T-helper 2 cell (primary cell): ENCODE results near the gene ATXN1L.
A peak's percentile ranks its signal among the peaks of the same experiment; 100 is the strongest.
"Not testable (repeated sequence)": the region's sequence is repeated elsewhere in the genome, so short reads cannot be mapped to it uniquely, and the experiment has no call there.

ENCODE experiments used
- DNase-seq, 5 experiments: peaks; one replicate each; pipeline versions ENCODE4 v3.0.0 to v3.0.0-alpha.2; 2012 to 2022

ATXN1L gene

DNA sequence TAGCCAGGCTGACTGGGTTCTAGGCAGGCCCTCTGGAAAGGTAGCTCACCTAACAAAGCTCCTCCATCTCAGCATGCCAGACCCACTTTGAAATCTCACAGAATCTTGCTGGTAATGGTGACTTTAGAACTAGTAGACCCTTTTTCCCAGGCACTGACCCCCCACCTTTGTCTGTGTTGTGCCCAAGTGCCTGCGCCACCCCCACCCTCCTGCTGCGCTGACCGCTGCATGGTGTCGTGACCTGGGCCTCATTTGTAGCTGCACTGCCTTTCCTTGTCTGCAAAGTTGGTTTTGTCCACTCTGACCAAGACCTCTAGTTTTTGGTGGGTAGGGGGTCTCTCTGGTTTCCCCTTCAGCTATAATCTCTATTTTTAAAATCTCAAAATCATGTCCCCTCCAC lies 6.8 kb downstream of the ATXN1L start:
- DNase-seq, result no peak

DNA sequence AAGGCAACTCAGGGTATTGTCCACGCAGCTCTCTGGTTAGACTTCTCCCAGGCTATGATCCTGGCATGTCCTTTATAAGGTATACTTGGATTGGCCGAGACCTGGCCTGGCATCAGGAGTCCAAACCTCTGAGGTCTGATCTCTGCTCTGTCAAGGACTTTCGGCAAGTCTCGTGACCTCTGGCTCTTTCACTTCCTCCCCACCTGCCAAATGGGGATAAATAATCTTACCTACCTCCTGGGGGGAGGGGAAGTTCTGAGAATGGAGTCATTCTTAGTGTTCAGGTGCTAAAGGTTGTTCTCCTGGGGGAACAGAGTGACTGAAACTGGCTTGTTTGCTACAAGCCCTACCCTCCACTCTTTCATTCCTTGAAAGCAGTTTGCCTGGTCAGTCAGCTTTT lies 7.6 kb downstream of the ATXN1L start:
- DNase-seq, result no peak

DNA sequence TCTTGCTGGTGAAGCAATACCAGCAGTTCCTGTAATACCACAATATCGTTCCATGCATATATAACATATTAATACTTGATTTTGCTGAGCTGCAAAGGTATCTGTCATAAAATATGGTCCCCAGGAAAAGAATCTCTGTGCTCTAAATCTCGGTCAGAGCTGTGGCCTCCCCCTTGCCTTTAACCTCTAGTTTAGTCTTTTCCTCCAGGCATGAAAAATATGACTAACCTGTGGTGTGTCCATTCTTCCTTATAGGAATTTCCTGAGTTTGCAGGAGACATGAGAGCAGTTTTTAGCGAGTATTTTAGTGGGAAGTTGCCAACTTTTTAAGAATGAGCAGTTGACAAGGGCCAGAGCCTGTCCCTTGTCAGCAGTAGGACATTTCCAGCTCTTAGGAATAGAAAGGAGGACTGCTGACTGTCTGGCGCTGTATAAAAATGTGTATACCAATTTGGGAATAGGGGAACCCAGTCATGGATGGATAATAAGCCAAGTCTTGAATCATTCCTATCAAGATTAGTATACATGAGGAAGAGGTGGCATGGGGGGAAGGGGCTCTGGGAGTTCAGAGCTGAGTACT lies 8.7 kb downstream of the ATXN1L start:
- DNase-seq, result no peak

DNA sequence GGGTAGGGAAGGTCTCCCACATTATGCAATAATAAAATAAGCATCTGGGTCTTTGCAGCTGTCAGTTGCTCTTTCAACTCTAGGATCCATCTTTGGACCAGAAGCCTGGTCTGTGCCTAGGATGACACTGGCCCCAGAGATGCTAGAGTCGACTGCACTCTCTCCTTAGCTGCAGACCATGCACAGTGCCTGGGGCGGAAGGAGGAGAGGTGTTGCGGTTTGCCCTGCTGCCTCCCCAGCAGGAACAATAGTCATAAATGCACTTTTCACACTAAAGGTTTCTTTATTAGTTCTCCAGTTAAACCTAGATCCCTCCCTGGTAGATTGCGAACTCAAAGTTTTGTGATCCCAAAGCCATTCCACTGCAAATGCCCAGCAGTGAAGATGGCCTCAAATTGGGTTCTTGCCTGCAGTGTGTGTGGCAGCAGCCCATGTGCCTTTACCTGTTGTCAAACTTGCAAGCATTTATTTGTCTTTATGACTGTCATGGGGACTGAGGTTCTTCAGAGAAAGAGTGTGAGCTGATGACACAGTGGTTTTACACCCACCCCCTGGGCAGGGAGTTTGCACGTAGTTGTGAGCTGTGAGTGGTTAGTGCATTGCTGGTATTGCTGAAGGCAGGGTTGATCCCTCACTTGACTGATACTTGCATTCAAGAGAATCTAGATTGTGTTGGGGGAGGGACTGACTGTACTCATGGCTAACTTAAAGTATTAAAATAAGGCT lies 10.3 kb downstream of the ATXN1L start:
- DNase-seq, result peak in 2 of 5 experiments; percentile 49 to 81

DNA sequence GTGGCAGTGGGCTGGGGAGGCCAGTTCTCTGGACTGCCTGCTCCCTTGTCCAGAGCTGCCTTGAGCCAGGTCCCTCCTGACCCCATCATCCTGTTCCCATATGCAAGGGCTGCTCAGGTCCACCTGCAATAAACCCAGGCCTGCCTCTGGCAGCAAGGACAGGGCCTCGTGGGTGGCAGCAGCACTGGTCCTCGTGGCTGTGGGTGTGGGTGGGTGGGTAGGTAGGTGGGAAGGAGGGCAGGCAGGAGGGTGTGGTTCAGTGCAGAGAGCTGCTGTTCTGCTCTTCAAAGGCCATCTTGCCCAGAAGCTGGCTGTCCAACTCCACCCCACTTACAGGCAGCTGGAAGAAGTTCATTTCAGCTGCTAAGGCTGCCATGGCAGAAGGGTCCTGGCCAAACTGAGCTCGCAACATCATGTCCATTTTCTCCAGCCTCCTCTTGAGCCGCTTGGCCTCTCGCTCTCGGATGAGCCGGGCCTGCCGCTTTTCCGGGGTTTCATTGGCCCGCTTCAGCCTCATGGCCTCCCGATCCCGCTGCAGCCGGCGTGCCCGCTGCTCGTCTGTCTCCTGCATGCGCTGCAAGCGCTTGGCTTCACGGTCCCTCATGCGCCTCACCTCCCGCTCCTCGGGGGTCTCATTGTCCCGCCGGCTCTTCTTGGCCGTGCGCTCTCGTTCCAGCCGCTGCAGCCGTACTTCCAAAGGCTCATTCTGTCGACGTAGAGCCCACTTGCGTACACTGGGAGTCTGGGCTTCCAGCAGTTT lies 14.2 kb downstream of the ATXN1L start:
- DNase-seq, result no peak

DNA sequence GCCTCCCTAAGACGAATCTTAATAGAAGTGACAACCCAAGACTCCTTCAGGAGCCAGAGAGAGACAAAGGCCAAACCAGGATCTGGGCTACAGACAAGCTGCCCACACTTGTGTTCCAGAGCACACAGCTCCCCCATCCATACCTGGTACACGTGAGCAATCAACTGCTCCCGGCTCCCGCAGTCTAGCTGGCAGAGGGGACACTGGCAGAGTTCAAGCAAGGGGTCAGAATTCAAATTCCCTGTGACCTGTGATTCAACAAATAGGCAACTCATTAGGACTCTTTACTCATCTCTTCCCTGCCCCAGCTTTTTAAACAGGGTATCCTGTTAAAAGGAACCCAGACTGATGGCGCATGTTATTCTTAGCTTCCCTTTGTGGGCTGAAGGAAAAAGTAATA lies 18.2 kb downstream of the ATXN1L start:
- DNase-seq, result no peak

DNA sequence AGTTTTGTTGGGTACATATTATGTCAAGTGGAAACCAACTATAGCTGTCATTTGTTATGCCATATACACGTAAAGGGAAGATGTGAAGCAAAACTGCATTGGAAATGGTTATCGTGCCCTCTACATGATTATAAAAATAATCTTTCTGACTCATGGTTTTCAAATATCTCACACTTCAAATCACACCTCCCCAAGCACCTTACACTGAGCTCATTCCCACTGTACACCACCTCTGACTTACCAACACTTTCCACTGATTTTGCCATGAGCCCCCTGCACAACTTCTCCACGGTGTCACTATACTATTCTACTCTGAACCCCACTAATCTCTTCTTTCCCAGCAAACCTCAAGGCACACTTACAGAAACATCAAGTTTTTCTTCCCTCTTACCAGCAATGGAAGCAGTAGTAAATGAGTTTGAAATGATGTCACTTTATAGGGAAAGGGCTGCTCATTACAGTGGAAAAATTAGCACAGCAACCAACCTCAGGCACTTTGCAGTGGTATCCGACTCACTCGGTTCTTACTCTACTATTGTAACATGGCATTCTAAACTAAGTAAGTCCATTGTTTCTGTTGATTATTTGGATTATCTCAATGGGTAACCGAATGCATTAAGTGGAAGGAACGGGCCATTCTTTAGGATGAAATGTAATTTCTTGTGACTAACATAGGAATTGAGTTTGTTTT lies 19.5 kb downstream of the ATXN1L start:
- DNase-seq, result no peak

DNA sequence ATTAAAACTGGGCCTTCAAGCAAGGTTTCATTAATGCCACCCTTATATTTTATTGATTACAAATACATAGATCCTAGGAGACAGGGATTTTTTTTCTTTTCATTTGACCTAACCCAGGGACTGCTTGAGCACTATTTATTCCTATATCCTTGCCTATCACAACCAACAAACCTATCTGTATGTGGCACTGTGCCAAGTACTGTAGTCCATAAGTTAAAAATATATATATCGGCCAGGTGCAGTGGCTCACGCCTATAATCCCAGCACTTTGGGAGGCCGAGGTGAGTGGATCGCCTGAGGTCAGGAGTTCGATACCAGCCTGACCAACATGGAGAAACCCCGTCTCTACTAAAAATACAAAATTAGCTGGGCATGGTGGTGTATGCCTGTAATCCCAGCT lies 21.4 kb downstream of the ATXN1L start:
- not testable (repeated sequence) for DNase-seq

DNA sequence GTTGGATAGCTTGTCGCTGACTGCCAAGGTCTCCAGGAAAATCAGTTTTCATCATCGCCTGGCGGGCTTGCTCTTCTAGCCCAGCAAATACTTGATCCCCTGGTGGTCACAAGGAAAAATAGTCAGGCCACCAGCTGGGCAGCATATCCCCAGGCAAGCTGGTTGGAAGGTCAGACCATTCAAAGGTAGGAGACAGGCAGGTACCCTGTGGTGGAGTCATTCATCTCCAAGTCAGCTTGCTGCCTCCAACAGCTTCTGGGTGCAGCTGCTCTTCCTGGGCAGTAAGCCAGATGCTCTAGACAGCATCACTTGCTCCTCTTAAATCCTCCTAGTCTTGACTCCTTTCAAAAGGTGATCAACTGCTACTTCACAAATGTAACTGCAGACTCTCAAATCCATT lies 22.2 kb downstream of the ATXN1L start:
- no peak for DNase-seq

DNA sequence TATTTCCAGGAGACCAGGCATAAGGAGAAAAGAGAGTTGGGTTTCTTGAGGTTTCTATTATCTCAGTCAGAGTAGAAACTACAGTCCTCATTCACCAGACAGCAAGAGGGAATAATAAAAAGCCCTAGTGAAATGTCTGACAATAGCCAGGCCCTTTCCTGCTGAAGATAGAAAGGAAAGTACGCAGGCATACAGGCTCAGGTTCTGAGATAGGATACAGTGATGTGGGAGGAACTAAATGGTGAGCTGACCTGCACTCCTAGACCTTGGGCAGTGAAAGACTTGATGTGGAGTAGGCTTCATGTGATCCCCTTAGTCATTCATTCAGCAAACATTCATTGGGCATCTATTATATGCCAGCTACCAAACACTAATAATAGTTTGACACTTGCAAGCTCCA lies 23.3 kb downstream of the ATXN1L start:
- DNase-seq, result no peak

DNA sequence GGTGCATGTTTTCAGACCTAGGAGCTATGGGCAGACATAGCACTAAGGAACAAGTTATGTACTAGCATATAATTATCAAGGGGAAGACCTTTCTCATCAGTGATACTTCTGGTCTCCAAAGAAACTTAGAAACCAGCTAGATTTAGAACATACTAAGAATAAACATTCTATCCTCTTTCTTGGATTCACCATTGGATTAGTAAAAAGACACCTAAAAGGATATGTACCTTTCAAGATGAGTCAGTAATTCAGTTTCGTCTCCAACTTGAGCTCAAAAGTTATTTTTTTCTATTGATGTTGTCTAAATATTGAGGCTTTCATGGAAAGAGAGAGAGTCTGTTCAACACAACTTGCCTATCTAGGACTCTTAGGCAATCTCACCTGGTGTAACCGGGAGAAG lies 25.0 kb downstream of the ATXN1L start:
- DNase-seq, result no peak

DNA sequence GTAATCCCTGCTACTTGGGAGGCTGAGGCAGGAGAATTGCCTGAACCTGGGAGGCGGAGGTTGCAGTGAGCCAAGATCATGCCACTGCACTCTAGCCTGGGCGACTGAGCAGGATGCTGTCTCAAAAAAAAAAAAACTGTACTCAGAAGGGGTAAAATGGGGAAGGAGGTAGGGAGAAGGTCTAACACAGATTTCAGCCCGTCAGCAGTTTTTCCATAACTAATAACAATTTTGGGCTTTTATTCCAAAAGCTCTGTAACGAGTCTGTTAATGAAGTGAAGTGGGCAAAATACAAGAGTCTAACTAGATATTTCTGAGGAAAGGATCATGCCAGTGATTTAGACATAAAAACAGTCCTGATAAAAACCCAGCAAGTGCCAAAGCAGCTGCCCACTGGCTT lies 27.4 kb downstream of the ATXN1L start:
- no peak for DNase-seq

DNA sequence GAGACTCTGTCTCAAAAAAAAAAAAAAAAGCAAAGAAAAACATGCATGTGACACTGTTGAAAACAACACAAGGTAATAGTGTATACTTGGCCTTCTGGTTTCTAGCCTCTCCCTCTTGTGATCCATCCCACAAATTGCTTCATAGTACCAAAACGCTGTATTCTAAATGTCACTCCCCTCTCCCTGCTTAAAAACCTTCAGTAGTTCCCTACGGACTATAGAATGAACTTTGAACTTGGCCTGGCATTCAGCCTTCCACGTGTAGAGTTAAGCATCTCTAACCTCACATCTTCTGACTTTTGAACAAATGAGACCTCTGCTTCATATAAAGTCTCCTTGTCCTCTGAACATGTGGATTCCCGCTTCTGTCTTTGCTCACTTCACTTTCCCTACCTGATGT lies 33.1 kb downstream of the ATXN1L start:
- DNase-seq, result no peak

DNA sequence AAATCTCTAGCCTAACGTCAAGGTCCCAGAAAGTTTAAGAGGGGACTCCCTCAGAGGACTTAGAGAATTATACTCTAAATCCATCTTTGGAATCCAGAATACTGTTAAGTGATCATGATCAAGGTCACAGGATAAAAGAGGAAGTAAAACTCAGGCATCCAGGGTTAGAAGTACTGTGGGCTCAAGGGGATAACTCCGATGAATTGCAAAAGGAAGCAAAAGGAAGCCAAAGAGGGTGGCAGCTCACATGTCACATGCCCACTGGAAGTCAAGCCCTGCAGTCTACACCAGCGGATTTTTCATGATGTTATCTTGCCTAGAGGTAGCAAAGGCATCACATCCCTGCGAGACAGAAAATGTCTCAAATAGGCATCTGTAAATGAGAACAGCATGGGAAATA lies 34.4 kb downstream of the ATXN1L start:
- peak in 1 of 5 experiments; percentile 7 for DNase-seq

DNA sequence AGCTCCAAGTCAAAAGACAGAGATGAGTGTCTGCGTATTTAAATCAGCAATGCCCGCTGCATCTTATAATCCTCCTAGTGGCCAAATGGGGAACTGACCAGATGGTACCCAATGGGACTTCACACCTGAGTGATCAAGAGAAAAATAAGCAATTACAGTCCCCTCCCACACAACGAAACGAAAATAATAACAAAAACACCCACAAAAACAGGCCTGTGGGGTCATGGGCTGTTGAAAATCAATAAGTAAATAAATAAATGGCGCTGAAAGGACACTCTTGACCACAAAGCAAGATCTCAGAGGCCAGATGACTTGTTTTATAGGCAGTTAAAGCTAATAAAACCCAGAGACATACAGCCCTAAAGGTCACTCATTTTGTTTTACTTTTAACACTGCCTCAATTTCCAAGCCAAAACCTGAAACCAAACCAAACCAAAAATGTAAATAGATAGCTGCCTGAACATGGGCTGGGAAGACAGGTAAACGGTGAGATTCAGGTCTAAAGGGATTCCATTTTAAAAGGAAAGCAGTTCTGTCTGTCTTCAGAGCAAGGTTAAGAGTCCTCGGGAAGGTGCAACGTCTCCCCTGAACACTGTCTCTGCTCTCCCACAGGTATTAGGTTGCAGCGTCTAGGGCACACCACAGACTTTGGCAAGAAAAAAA lies 36.9 kb downstream of the ATXN1L start:
- peak in 4 of 5 experiments; percentile 56 to 90 (median 66) for DNase-seq

DNA sequence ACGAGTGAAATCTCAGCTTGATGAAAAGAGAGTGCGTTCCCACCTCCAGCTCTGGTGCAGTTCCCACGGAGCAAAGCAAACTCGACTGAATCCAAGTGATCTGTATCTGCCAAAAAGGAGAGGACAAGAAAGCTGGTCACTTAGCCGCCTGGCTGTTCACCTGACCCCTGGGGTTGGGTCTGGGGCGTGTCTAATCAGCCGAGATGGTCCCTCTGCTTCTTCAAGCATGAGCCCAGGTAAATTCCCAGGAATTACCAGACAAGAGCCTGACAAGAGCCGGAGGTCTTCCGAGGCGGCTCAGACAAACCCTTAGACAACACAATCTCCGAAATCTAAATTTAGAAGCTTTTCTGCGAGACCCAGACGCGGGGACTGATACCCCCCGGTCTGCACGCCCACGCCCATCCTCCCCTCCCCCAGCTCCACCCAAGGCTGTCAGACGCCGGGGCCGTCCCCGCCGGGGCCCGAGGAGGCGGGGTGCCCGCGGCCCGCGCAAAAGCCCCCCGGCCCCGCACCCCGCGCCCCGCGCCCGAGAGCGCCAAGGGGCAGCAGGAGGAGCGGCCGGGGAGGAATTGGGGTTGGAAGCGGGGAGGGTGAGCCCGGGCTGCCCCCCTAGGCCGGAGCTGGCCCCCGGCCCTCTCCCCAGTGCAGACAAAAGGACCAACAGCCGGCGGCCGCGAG lies 37.5 kb downstream of the ATXN1L start:
- peak in 4 of 5 experiments; percentile 29 to 68 (median 42) for DNase-seq

DNA sequence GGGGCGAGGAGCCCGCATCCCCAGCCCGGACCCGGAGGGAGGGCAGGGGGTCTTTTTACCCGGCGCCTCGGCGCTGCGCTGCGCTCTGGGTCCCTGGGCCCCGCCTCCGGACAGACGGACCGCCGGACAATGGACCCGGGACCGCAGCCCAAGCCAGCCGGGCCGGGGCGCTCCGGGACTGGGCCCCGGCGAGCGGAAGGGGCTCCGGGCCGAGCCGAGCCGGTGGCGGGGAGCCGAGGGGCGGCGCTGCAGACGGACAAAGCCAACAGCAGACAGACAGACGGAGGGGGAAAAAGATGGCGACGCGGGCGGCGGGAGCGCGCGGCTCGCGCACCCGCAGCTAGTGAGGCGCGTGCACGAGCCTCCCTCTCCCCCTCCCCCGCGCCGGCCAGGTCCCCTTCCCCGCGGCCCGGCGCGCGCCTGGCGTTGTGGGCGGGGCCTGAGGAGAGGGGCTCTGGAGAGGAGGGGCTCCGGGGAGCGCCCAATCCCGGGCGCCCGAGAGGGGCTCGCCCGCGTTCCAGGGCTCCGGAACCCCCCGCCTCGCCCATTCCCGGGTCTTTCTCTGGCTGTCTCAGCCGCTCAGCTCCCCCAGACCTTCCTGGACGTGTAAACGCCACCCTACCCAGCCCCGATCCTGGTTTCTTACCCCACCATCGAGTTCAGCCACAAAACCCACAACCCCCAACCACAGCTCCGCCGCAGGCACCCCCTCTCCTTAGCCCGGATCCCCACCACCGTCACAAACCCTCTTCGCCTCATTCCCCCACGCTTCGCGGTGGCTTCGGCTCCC lies 38.3 kb downstream of the ATXN1L start, which contains the start of gene ZNF821:
Gene ZNF821 (minus strand): TSS at position 334 of the 790 bp plus-strand sequence. CDS start 4,236 bp downstream, outside the sequence.
- DNase-seq, result peak; percentile 56 to 91 (median 79)

DNA sequence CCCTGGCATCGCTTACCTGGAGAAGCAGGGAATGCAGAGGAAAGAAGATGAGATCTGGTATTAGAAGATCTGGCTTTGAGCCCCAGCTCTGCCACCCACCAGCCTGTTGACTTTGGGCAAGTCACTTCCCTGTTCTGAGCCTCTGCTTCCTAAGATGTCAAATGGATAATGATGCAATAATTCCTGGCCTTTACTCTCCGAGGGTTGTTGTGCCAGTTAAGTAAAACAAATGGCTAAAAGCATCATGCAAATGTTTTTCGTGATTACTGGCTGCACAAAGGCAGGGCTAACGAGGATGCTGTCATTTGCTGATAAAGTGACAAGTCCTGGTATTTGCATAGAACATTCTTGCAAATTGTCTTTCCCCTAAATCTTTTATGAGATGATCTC lies 39.5 kb downstream of the ATXN1L start:
- DNase-seq, result no peak

DNA sequence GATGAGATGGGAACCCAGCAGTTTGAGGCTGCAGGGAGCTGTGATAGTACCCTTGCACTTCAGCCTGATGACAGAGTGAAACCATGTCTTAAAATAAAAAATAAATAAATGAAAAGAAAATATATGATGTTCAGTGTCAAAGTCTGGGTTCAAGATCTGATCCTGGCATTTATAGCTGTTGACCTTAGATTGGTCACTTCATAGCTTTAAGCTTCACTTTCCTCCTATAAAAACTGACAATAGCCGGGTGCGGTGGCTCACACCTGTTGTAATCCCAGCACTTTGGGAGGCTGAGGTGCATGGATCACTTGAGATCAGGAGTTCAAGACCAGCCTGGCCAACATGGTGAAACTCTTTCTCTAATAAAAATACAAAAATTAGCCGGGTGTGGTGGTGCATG lies 43.4 kb downstream of the ATXN1L start:
- DNase-seq, result no peak

DNA sequence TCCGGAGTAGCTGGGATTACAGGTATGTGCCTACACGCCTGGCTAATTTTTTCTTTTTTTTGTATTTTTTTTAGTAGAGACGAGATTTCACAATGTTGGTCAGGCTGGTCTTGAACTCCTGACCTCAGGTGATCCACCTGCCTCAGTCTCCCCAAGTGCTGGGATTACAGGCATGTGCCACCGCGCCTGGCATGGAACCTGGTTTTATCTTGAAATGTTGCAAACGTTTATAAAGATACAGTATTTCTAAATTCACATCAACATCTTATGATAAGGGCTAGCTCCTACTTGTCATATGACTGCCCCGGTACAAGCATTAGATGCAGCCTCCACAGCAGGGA lies 48.1 kb downstream of the ATXN1L start:
- no peak for DNase-seq

DNA sequence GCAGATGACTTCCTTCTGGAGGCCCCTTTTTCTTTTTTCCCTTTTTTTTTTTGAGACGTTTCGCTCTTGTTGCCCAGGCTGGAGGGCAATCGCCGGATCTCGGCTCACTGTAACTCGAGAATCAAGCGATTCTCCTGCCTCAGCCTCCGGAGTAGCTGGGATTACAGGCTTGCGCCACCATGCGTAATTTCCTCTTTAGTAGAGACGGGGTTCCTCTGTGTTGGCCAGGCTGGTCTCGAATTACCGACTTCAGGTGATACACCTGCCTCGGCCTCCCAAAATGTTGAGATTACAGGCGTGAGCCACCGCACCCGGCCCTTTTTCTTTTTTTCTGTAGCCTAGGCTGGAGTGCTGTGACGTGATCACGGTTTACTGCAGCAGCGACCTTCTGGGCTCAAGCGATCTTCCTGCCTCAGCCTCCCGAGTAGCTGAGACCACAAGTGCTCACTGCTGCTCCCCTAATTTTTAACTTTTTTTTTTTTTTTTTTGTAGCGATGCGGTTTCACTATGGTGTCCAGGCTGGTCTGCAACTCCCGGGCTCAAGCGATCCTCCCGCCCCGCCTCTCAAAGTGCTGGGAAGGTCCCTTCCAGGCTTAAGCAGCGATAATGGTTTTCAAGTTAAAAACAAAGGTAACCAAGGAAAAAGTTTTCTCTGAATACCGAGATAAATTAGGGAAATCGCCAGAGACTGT lies 48.6 kb downstream of the ATXN1L start:
- peak in 3 of 5 experiments; percentile 29 to 57 (median 31) for DNase-seq
